Psoas muscle (tissue), 8 donors: ENCODE data around the gene STAG3. TPM values are rescaled to one million over a fixed set of nuclear protein-coding genes. Genes with fewer than 3 reads are reported as not detected.

ENCODE experiments used
- ATAC-seq, 4 donors: fragments of 200-7000 bp; cut with Tn5 transposase; one replicate each; pipeline ENCODE4 v1.9.1; 2020; ENCODE audit warnings: moderate library complexity in 3 of 4, mild to moderate bottlenecking in 2 of 4
- DNase-seq, 2 donors: peaks; one replicate each; pipeline ENCODE4 v3.0.0-alpha.2; 2020
- H3K27ac ChIP-seq: fragments of 200-600 bp; one replicate; pipeline ENCODE4 v1.8.0; 2022
- H3K27me3 ChIP-seq, 3 donors: fragments of 200-600 bp in 1 of 3; one replicate each; pipeline versions ENCODE4 v1.6.1 to v1.8.0; 2013 to 2022; ENCODE audit warnings: low read length in 2 of 3, mild to moderate bottlenecking in 2 of 3, moderate library complexity in 1 of 3; ENCODE audit not compliant: insufficient read depth in 3 of 3
- H3K36me3 ChIP-seq, 2 donors: fragments of 200-600 bp in 1 of 2; one replicate each; pipeline versions ENCODE4 v1.6.1 to v1.8.0; 2013 to 2022; ENCODE audit warnings: low read depth in 1 of 2, mild to moderate bottlenecking in 1 of 2, moderate library complexity in 1 of 2; ENCODE audit not compliant: insufficient read depth in 1 of 2
- H3K4me1 ChIP-seq: fragments of 200-600 bp; one replicate; pipeline ENCODE4 v1.8.0; 2022
- H3K4me3 ChIP-seq: fragments of 200-600 bp; one replicate; pipeline ENCODE4 v1.8.0; 2022; ENCODE audit warnings: mild to moderate bottlenecking
- H3K9me3 ChIP-seq: fragments of 200-600 bp; one replicate; pipeline ENCODE4 v1.8.0; 2022
- WGBS, 3 donors: extraction: QIAGEN DNeasy Blood & Tissue Kit; methylation state at CpG; one replicate each; pipeline versions ENCODE4 v1.1.6 to v1.1.7; 2013; 5-methylcytosine and 5-hydroxymethylcytosine counted together
- intact Hi-C, 2 donors: fragments of 100-400 bp; cut with DNase I; formaldehyde crosslinking; loops; one replicate each; pipeline versions ENCODE4 v1.11.0 to v1.14.2; 2022
- polyA plus RNA-seq, 3 donors: library from polyadenylated mRNA; stranded (reverse); fragments of 200-250 nt; gene quantifications; one replicate each; pipeline ENCODE4 v1.2.3, GENCODE V29; 2013
- total RNA-seq, 4 donors: library from RNA; stranded (reverse); fragmentation: NEBNext Ultra II Directional in 2 of 4; extraction: Animal tissue kit (Norgen Biotek cat#: 25700) in 2 of 4; gene quantifications; one replicate each; pipeline versions ENCODE4 v1.2.1 to v1.2.4, GENCODE V29; 2021 to 2023
- TF ChIP-seq, protein P1 (sequence below): fragments of 200-600 bp; IDR thresholded peaks from one replicate; pipeline ENCODE4 v1.8.0; 2022; ENCODE audit warnings: antibody characterized with exemption
- donor health status: healthy with polysubstance abuse.
- donor health status: DM: no; HTN: no; CAD: no; lungs with moderate emphysema.
- donor health status: Bipolar disorder and iron deficiency.
- donor health status: healthy.
- donor health status: DM: yes; HTN: yes; CAD: no.
- donor health status: DM: no; HTN: no; CAD: no.
- donor health status: DM: no; HTN: no; CAD: no.
- donor health status: DM: yes; HTN: yes; CAD: no.

Gene STAG3
- total and polyA plus RNA-seq, 7 donors, result 0.18 to 0.86 (median 0.50) TPM

DNA sequence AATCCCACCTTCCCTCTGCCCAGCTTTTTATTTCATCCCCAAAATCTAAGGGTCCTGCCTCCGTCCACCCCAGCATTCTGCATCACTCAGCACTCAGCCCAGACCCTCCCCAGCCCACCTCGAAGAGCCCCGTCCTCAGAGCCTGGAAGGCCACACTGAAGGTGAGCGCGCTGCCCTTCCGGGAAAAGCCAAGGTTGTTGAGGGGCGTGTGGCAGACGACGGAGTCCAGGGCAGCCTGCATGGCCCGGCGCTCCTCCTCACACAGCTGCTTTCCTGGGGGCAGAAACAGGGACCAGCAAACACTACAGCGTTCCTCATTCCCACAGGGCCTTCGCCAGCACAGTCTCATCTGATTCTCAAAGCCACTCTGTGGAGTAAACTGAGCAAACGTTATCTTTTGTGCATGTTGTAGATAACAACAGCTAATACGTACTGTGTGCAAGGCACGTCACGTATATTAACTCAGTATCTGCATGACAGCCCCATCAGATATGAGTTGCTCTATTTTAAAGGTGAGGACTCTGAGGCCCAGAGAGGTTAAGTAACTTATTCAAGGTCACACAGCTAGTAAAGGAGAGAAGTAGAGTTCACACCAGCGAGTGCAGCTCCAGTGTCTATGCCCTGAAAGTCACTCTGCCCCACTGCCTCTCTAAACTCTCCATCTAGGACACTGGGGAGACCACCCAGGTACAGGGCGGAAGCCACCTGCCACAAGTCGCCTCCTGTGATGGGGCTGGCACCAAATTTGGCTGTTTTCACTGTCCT, 22.0 kb upstream of the STAG3 start:
- Histone ChIP-seq H3K27ac (no peak overlapping the region), H3K9me3 (no peaks in the 10 kb centered on the region), H3K4me1 (peaks cover 12% of the 10 kb centered on the region), H3K4me3 (no peak overlapping the region), H3K36me3 (peaks cover 7 to 56% of the 10 kb centered on the region in 2 donors), H3K27me3 (no peaks in the 10 kb centered on the region)
- intact Hi-C loops, result loop anchor here in 1 of 2 donors (10.0 kb wide), 1 partner anchor 59 kb away; the partner anchor contains the start of gene PVRIG
- 82 to 83% (median 82%) methylated on average over 20 of the region's 20 CpGs for WGBS, 3 donors
- TF ChIP-seq, protein P1, sequence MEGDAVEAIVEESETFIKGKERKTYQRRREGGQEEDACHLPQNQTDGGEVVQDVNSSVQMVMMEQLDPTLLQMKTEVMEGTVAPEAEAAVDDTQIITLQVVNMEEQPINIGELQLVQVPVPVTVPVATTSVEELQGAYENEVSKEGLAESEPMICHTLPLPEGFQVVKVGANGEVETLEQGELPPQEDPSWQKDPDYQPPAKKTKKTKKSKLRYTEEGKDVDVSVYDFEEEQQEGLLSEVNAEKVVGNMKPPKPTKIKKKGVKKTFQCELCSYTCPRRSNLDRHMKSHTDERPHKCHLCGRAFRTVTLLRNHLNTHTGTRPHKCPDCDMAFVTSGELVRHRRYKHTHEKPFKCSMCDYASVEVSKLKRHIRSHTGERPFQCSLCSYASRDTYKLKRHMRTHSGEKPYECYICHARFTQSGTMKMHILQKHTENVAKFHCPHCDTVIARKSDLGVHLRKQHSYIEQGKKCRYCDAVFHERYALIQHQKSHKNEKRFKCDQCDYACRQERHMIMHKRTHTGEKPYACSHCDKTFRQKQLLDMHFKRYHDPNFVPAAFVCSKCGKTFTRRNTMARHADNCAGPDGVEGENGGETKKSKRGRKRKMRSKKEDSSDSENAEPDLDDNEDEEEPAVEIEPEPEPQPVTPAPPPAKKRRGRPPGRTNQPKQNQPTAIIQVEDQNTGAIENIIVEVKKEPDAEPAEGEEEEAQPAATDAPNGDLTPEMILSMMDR, result no peak
- ATAC-seq (no peak), DNase-seq (no peak)

DNA sequence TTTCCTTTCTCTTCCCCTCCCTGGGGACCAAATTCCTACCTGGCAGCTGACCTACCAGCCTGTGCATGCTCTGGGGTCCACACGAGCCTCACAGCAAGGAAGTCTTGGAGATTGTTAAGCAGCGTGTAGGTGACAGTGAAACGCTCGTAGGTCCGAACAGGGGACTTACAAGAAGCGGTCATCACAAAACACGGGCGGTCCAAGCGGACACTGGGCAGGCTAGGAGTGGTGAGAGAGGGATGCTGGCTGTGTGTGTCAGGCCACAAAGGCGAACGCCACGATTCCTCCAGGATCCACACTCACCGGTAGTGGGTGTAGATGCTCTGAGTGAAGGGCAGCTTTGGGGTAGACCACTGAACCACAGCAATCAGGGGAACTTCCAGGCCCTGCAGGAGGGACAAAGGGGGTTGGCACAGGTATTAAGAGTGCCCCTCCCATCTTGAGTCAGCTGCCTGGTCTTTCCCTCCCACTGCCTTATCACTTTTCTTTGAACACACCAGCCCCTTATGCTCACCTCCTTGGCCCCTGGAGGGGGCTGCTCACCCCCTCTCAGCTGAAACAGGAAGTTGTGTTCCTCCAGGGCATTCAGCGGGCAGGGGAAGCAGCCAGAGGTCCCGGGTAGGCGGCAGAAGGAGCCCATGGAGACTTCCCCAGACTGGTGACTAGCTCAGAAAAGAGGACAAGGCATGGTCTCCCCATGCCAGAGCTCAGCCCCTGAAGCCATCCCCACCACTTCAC, 21.2 kb upstream of the STAG3 start:
- peaks cover 12% of the 10 kb centered on the region for H3K4me1 ChIP-seq
- H3K9me3 ChIP-seq, result no peaks in the 10 kb centered on the region
- no peaks in the 10 kb centered on the region for H3K27me3 ChIP-seq
- peak overlapping the region; percentile 86 for H3K27ac ChIP-seq
- intact Hi-C loops, result loop anchor here in 1 of 2 donors (10.0 kb wide), 1 partner anchor 58 kb away; the partner anchor contains the start of gene PVRIG
- DNase-seq, result no peak
- 74 to 82% (median 75%) methylated on average over 16 of the region's 16 CpGs for WGBS, 3 donors
- no peak for ATAC-seq
- H3K4me3 ChIP-seq, result peak overlapping the region; percentile 93
- peaks cover 7 to 56% of the 10 kb centered on the region in 2 donors for H3K36me3 ChIP-seq
- TF ChIP-seq, protein P1, result no peak

DNA sequence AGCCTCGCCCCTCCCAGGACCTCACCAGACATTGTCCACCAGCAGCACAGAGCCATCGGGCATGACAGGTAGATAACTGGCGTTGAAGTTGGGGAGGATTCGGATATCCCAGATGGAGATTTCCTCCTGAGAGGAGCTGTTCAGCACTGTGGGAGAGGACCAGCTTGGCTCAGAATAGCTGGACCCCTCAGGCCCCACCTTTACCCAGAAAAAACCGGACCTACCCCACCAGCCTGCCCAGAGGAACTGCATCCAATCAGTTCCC, 20.7 kb upstream of the STAG3 start:
- DNase-seq, result no peak
- Histone ChIP-seq H3K4me3 (peak overlapping the region; percentile 93), H3K27ac (peak overlapping the region; percentile 86)

DNA sequence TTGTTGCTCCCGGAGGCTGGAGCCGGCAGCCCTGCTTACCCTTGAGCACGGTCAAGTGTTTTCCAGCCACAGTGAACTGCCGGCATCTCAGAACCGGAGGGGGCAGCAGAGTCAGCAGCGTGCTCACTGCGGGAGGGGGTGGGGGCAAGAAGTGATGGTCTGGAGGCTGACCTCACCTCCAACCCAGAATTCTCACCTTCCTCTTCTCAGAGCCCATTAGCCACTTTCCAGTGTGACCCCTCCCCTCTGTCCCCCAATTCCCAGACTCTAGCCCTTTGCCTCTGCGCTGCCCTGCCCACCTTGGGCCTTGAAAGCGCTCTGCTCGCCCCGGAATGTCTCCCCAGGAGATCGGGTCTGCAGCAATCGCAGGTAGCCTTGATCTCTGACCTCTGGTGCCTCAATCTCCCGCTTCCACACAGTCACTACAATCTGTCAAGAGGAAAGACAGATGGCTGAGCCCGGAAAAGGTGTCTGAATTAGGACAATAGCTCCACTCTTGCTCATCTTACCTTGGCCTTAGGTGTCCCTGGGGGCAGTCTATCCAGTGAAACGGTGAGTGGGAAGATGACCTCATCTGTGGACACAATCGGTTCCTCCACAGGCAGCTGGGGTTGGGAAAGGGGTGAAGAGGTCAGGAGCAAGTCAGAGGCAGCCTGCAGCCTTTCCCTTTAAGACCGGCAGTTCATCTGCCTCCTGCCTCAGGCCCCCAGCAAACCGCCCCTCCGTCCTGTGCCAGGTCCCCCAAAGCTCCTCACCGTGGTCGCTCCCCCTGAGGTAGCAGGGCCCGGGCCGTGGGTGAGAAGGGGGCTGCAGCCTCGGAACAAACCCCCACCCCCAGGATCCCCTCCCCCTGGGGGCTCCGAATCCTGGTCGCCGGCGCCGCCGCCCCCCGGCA, 20.1 kb upstream of the STAG3 start:
- WGBS, 3 donors, result 20 to 33% (median 27%) methylated on average over 20 to 32 of the region's 32 CpGs
- intact Hi-C loops, result loop anchor here in 1 of 2 donors (10.0 kb wide), 1 partner anchor 57 kb away; the partner anchor contains the start of gene PVRIG

More for the DNA sequence above, 20.7 kb upstream of the STAG3 start:
- 73 to 80% (median 79%) methylated on average over 5 of the region's 5 CpGs for WGBS, 3 donors
- H3K9me3 ChIP-seq, result no peaks in the 10 kb centered on the region
- TF ChIP-seq, protein P1, result no peak
- ATAC-seq, result no peak
- H3K4me1 ChIP-seq, result peaks cover 12% of the 10 kb centered on the region
- intact Hi-C loops, result loop anchor here in 1 of 2 donors (10.0 kb wide), 1 partner anchor 58 kb away; the partner anchor contains the start of gene PVRIG
- H3K27me3 ChIP-seq, result no peaks in the 10 kb centered on the region
- peaks cover 7 to 51% of the 10 kb centered on the region in 2 donors for H3K36me3 ChIP-seq

More for the DNA sequence above, 20.1 kb upstream of the STAG3 start:
- TF ChIP-seq, protein P1, result no peak
- Histone ChIP-seq H3K9me3 (no peaks in the 10 kb centered on the region), H3K4me1 (peaks cover 12% of the 10 kb centered on the region), H3K36me3 (peaks cover 7 to 45% of the 10 kb centered on the region in 2 donors), H3K27ac (peak overlapping the region; percentile 86), H3K4me3 (peak overlapping the region; percentile 93), H3K27me3 (no peaks in the 10 kb centered on the region)
- peak; percentile 21 to 52 (median 42) for ATAC-seq
- DNase-seq, result peak in 1 of 2 donors; percentile 61
